HG03095 (cell line): Measurements from ENCODE around the gene PNLIPRP3.

Experiments used
- ATAC-seq: cut with Tn5 transposase; IDR thresholded peaks from one replicate; pipeline ENCODE4 v1.9.1; 2021; ENCODE audit warnings: moderate library complexity; ENCODE audit not compliant: unreplicated experiment

Gene PNLIPRP3

DNA sequence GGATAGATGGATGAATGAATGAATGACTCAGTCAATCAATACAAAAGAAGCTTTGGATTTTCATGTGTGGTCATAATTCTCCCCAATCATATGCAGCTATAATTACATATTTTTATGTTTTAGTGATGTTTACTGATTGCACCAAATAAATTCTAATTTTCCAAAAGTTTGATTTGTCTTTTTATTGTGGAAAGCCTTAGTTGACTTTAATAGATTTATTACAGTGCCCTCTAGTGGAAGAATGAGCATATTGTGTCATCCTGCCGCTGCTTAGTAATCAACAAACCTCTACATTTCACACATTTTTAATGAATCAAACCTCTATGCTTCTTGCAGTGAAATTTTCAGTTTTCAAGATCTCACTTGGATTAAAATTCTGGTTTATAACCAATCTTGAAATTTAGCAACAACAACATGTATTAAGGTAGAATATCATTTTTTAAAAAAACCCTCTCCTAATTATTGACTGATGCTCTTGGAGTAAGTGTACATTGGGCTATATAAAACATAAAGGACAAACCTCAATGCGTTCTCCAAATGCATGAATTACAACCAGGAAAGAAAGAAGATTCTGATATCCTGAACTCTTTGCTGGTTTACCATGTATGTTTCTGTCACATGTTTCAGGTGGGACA lies 62.5 kb downstream of the PNLIPRP3 start:
- ATAC-seq, result no peak

GRCh38 chr10:116504786-116505185 lies 77.1 kb downstream of the PNLIPRP3 start:
- ATAC-seq, result no peak

- no peak for ATAC-seq
Measured at GRCh38 chr10:116510565-116510964, 82.9 kb downstream of the PNLIPRP3 start.

- no peak for ATAC-seq
Measured at GRCh38 chr10:116511365-116511764, 83.7 kb downstream of the PNLIPRP3 start.

GRCh38 chr10:116521424-116522290 lies 94.0 kb downstream of the PNLIPRP3 start:
- no peak for ATAC-seq

- no peak for ATAC-seq
Measured at GRCh38 chr10:116522803-116523381, 95.2 kb downstream of the PNLIPRP3 start.

DNA sequence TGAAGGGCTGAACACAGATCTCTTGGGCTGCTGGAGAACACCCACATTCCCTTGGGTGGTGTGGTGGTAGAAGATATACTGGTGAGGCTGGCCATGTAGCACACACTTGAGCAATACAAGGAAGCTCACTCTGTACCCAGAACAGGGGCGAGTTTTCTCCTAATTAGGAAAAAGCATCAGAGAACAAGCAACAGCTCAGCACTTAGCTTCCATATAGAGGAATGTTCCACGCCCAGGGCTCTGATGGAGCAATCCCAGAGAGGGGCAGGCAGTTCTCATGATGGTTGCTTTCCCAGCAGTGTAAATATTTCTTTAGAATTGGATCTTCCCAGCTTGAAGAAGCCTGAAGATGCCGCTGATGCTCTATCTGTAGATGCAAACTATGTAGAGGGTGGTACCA lies 97.1 kb downstream of the PNLIPRP3 start:
- no peak for ATAC-seq

- no peak for ATAC-seq
Measured at GRCh38 chr10:116526219-116526618, 98.6 kb downstream of the PNLIPRP3 start.
